HL-60/S4 treated with retinoic acid at 250 ng/mL for 4 days and 3 days (cell line): ENCODE results near the gene RBM4B.

ENCODE experiments used
- in situ Hi-C: fragments of 300-500 bp; cut with MboI; formaldehyde crosslinking; loops from 2 replicates; pipeline ENCODE4 v1.7.0; 2022; ENCODE audit warnings: low sequenced_read_pairs

RBM4B gene

GRCh38 chr11:66617155-66617834, 60.4 kb downstream of the RBM4B start:
- in situ Hi-C loops: no loop called here

- in situ Hi-C loops: no loop called here
These were observed 61.1 kb downstream of the RBM4B start, which contains the start of gene RBM14 for GRCh38 chr11:66616379-66617154. Gene RBM14 (plus strand): TSS chr11:66616630. CDS start chr11:66616721, 91 bp downstream.
